K562 (cell line): ENCODE measurements around the gene HSF2BP. TPM values are rescaled to one million over a fixed set of nuclear protein-coding genes. Genes with fewer than 3 reads are reported as not detected.

ENCODE experiments used
- ATAC-seq: fragments of 200-7000 bp; cut with Tn5 transposase; 3 replicates; pipeline ENCODE4 v1.9.1; 2020; ENCODE audit warnings: moderate library complexity
- BruUV-seq: library from RNA; stranded (reverse); fragments of 400-500 nt; replicated peaks from 2 replicates; lab custom pipeline; 2021; lab: Mats Ljungman, UMichigan
- CTCF ChIA-PET: fragments of 300-600 bp; formaldehyde crosslinking; extraction: SDS; loops from one replicate; lab custom pipeline; 2021; ENCODE audit warnings: low intra/inter-chr PET ratio; lab: Yijun Ruan, JAX
- POLR2A ChIA-PET: fragments of 300-600, 350-650 bp; sonication (Branson Sonifier 250); formaldehyde crosslinking; extraction: SDS; loops from one replicate; lab custom pipeline; 2021; ENCODE audit warnings: antibody characterized with exemption, inconsistent platforms; lab: Yijun Ruan, JAX
- DNase-seq, 4 experiments: peaks; one replicate each; pipeline versions ENCODE4 v3.0.0 to v3.0.0-alpha.2; 2011 to 2018; ENCODE audit warnings: low spot score in 3 of 4, mixed read lengths in 3 of 4; ENCODE audit errors: extremely low read depth in 1 of 4
- FAIRE-seq: peaks from 2 replicates; lab custom pipeline; 2011; peaks lifted over from hg19 to GRCh38; lab: Jason Lieb, UNC
- H2AFZ ChIP-seq: 2 replicates; pipeline ENCODE4 v1.6.0; 2011; ENCODE audit warnings: low read depth, low read length, control low read depth, inconsistent platforms
- H3K27ac ChIP-seq: fragments of 200-600 bp; 3 replicates; pipeline ENCODE4 v1.8.0; 2011; ENCODE audit warnings: low read depth, mild to moderate bottlenecking, control low read depth, inconsistent platforms, low read length, moderate library complexity, mixed read lengths; ENCODE audit errors: extremely low read depth
- H3K27me3 ChIP-seq, 2 experiments: fragments of 300-600 bp in 1 of 2; 2 replicates in 1 of 2; 3 replicates in 1 of 2; pipeline versions ENCODE4 v1.6.0 to v1.8.0; 2011; ENCODE audit warnings: inconsistent platforms in 2 of 2, low read length in 2 of 2, mild to moderate bottlenecking in 1 of 2, mixed read lengths in 1 of 2, moderate library complexity in 1 of 2; ENCODE audit not compliant: control insufficient read depth in 2 of 2, insufficient read depth in 2 of 2
- H3K36me3 ChIP-seq: fragments of 300-600 bp; 3 replicates; pipeline ENCODE4 v1.8.0; 2011; ENCODE audit warnings: mild to moderate bottlenecking, low read length, inconsistent platforms; ENCODE audit not compliant: control insufficient read depth, insufficient read depth
- H3K4me1 ChIP-seq, 2 experiments: fragments of 200-600 bp in 1 of 2; replicated peaks in 1 of 2; 2 replicates in 1 of 2; 3 replicates in 1 of 2; pipeline versions ENCODE4 v1.5.1 to v1.8.0; 2011; ENCODE audit warnings: inconsistent platforms in 2 of 2, low read length in 2 of 2, mild to moderate bottlenecking in 1 of 2, mixed read lengths in 1 of 2, moderate library complexity in 1 of 2; ENCODE audit not compliant: control insufficient read depth in 2 of 2, insufficient read depth in 2 of 2
- H3K4me2 ChIP-seq: 2 replicates; pipeline ENCODE4 v1.6.1; 2011; ENCODE audit warnings: low read length, control low read depth, inconsistent platforms, mixed read lengths; ENCODE audit not compliant: insufficient read depth
- H3K4me3 ChIP-seq: fragments of 200-600 bp; sonication (generic), shearing (Covaris generic); 2 replicates; pipeline ENCODE4 v1.5.1; 2016; ENCODE audit warnings: control low read depth, inconsistent platforms
- H3K79me2 ChIP-seq: fragments of 200-600 bp; 3 replicates; pipeline ENCODE4 v1.8.0; 2011; ENCODE audit warnings: low read length, inconsistent platforms; ENCODE audit not compliant: control insufficient read depth, insufficient read depth
- H3K9ac ChIP-seq, 2 experiments: 2 replicates each; pipeline versions ENCODE4 v1.6.0 to v1.6.1; 2011; ENCODE audit warnings: low read depth in 2 of 2, low read length in 2 of 2, control low read depth in 1 of 2, inconsistent platforms in 1 of 2, mild to moderate bottlenecking in 1 of 2, mixed read lengths in 1 of 2; ENCODE audit not compliant: insufficient read depth in 1 of 2
- H3K9me1 ChIP-seq: one replicate; pipeline ENCODE4 v1.6.0; 2011; ENCODE audit warnings: inconsistent platforms, mild to moderate bottlenecking, low read length, moderate library complexity; ENCODE audit not compliant: control insufficient read depth, insufficient read depth
- H3K9me3 ChIP-seq: replicated peaks from 2 replicates; pipeline ENCODE4 v1.5.1; 2011; ENCODE audit warnings: low read depth, low read length, inconsistent platforms; ENCODE audit not compliant: control insufficient read depth, insufficient read depth
- H4K20me1 ChIP-seq: replicated peaks from 2 replicates; pipeline ENCODE4 v1.6.1; 2011; ENCODE audit warnings: low read length, inconsistent platforms, mixed read lengths; ENCODE audit not compliant: control insufficient read depth, insufficient read depth
- FOSL1 ChIP-seq: fragments of 200-800 bp; sonication (Bioruptor generic); conservative IDR thresholded peaks from 2 replicates; pipeline ENCODE4 v1.6.1; 2016; ENCODE audit warnings: missing genetic modification characterization, missing compliant biosample characterization
- GATAD2A ChIP-seq: fragments of 450-650 bp; IDR thresholded peaks from 2 replicates; pipeline ENCODE4 v1.6.1; 2017
- ILK ChIP-seq: fragments of 450-650 bp; IDR thresholded peaks from 2 replicates; pipeline ENCODE4 v1.6.1; 2016; ENCODE audit warnings: missing genetic modification characterization, low read depth, mild to moderate bottlenecking, missing compliant biosample characterization, moderate library complexity, borderline replicate concordance
- RFX7 ChIP-seq: fragments of 250-450 bp; sonication (Bioruptor Pico); IDR thresholded peaks from 2 replicates; pipeline ENCODE4 v1.5.1; 2021; ENCODE audit warnings: mild to moderate bottlenecking
- SAP30 ChIP-seq: fragments of 200-600 bp; sonication (generic); IDR thresholded peaks from 2 replicates; pipeline ENCODE4 v1.6.1; 2012; ENCODE audit warnings: borderline replicate concordance, low read depth, mild to moderate bottlenecking, moderate library complexity, low read length, control low read depth, inconsistent platforms; ENCODE audit not compliant: insufficient read depth, poor library complexity, severe bottlenecking
- XRCC4 ChIP-seq: IDR thresholded peaks from one replicate; pipeline ENCODE4 v1.6.1; 2011; ENCODE audit not compliant: insufficient read depth, insufficient read length; ENCODE audit errors: extremely low read depth
- ZFP30 ChIP-seq: fragments of 250-450 bp; sonication (Bioruptor Pico); IDR thresholded peaks from 2 replicates; pipeline ENCODE4 v1.8.0; 2022; ENCODE audit warnings: moderate library complexity, mild to moderate bottlenecking, inconsistent platforms, borderline replicate concordance
- ZNF212 ChIP-seq: fragments of 450-650 bp; formaldehyde crosslinking; IDR thresholded peaks from 2 replicates; pipeline ENCODE4 v1.4.0; 2020; ENCODE audit warnings: mild to moderate bottlenecking
- ZNF24 ChIP-seq: fragments of 450-650 bp; IDR thresholded peaks from 2 replicates; pipeline ENCODE4 v1.6.1; 2016
- ZNF263 ChIP-seq: sonication (generic); formaldehyde crosslinking; IDR thresholded peaks from 2 replicates; pipeline ENCODE4 v1.8.0; 2022; ENCODE audit warnings: mild to moderate bottlenecking, missing genetic modification reagents, borderline replicate concordance
- ZNF398 ChIP-seq: fragments of 250-450 bp; sonication (Bioruptor Pico); IDR thresholded peaks from 2 replicates; pipeline ENCODE4 v1.8.0; 2021; ENCODE audit warnings: moderate library complexity, mild to moderate bottlenecking, inconsistent platforms
- ZNF639 ChIP-seq, 2 experiments: fragments of 200-800 bp in 1 of 2; sonication (Bioruptor generic) in 1 of 2; sonication (generic) in 1 of 2; formaldehyde crosslinking in 1 of 2; IDR thresholded peaks in 1 of 2; conservative IDR thresholded peaks in 1 of 2; 2 replicates each; pipeline versions ENCODE4 v1.5.0 to v1.6.1; 2016 to 2020; ENCODE audit warnings: missing compliant biosample characterization in 1 of 2, missing genetic modification characterization in 1 of 2, missing genetic modification reagents in 1 of 2
- WGBS: fragments of 100-300 bp; shearing (Covaris generic); methylation state at CpG from one replicate; pipeline ENCODE4 v1.1.6; 2016; ENCODE audit warnings: low coverage, mixed read lengths; ENCODE audit not compliant: insufficient coverage; ENCODE audit errors: missing lambda C conversion rate; 5-methylcytosine and 5-hydroxymethylcytosine counted together
- in situ Hi-C: fragments of 300-500 bp; cut with MboI; formaldehyde crosslinking; loops from 4 replicates; pipeline ENCODE4 v1.15.0; 2018; ENCODE audit warnings: inconsistent platforms, mixed read lengths
- intact Hi-C: fragments of 100-400 bp; cut with micrococcal nuclease; formaldehyde crosslinking; loops from 2 replicates; pipeline ENCODE4 v1.14.2; 2022
- polyA plus RNA-seq, 8 experiments: library from polyadenylated mRNA; depleted of rRNA in 4 of 8; stranded (reverse) in 5 of 8; unstranded in 3 of 8; fragments of >200 nt; fragmentation: Nextera tagmentation in 2 of 8; fragmentation: Illumina TruSeq in 1 of 8; extraction: Ambion mirVana in 2 of 8; extraction: Trizol in 1 of 8; gene quantifications; 2 replicates each; pipeline versions ENCODE4 v1.2.1 to v1.2.3, GENCODE V29; 2011 to 2014; ENCODE audit warnings: inconsistent platforms in 1 of 8, missing spikeins in 1 of 8
- total RNA-seq, 7 experiments: library from RNA; depleted of rRNA in 6 of 7; stranded (reverse); fragments of >200 nt in 6 of 7; fragmentation: Illumina TruSeq in 2 of 7; extraction: Trizol in 2 of 7; gene quantifications; 2 replicates each; pipeline versions ENCODE4 v1.2.1 to v1.2.3, GENCODE V29; 2011 to 2021; ENCODE audit warnings: low replicate concordance in 1 of 7

Gene HSF2BP
- total and polyA plus RNA-seq, 9 of the 15 experiments (the other 6 are each of a cell fraction or from before 2014, with no cell fraction given): 0.04 to 0.57 (median 0.20) TPM; not detected in 2

- Histone ChIP-seq H3K4me1 (peaks cover 0 to 19% of the 10 kb centered on the region in 2 experiments; a peak in 1 of 5 replicates), H4K20me1 (no peaks in the 10 kb centered on the region), H2AFZ (no peak overlapping the region), H3K27me3 (no peaks in the 10 kb centered on the region), H3K79me2 (no peaks in the 10 kb centered on the region), H3K9me1 (no peaks in the 10 kb centered on the region), H3K27ac (no peak overlapping the region), H3K4me2 (no peak overlapping the region), H3K9ac (no peak overlapping the region), H3K36me3 (peaks cover 99% of the 10 kb centered on the region), H3K4me3 (no peak overlapping the region), H3K9me3 (no peaks in the 10 kb centered on the region)
- TF ChIP-seq ZNF639 (CRISPR knock-in tag; conservative IDR thresholded peaks at IDR 0.05 in 1 of 2, IDR thresholded peaks at IDR 0.05 in 1 of 2) (no peak), ZNF24 (no peak), ZNF263 (CRISPR knock-in tag) (no peak), ZNF212 (no peak), GATAD2A (no peak), ILK (tag) (no peak), XRCC4 (no peak), SAP30 (no peak), ZFP30 (CRISPR knock-in tag) (no peak), FOSL1 (tag) (no peak), ZNF398 (CRISPR knock-in tag) (no peak), RFX7 (CRISPR knock-in tag) (no peak)
- 90% methylated on average over 7 of the region's 7 CpGs for WGBS
- DNase-seq (no peak), FAIRE-seq (no peak), ATAC-seq (no peak)
- intact Hi-C loops: no loop called here
- POLR2A ChIA-PET: interaction anchor here (0.6 to 1.7 kb wide), 3 partner anchors 10 to 23 kb away, joined by 3 to 5 read pairs (median 3); no protein-coding TSS in a partner anchor
- no TSS peak for BruUV-seq
- CTCF ChIA-PET: no interaction called here
- in situ Hi-C loops: no loop called here
Measured at GRCh38 chr21:43690346-43690745, 31.1 kb upstream of the HSF2BP start.
